ENCODE measurements around the gene EXOC6.

DNA sequence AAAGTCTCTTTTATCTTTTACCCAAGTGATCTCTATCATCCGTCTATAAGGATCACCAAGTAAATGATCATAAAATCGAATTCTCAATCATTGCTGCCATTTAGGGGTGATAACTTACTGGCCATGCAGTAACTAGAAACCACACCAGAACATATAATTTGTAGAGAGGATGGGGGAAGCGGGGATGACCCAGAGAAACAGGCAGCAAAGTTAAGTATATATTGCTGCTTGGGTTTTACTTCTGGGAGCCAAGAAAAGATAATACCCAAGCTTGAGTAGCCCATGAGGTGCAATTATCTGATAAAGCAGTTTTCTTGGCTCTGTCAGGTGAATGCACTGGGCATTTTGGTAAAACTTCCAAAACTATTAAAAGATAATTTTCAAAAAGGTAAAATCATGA, 18.9 kb downstream of the EXOC6 start:
- TF ChIP-seq, protein P1, sequence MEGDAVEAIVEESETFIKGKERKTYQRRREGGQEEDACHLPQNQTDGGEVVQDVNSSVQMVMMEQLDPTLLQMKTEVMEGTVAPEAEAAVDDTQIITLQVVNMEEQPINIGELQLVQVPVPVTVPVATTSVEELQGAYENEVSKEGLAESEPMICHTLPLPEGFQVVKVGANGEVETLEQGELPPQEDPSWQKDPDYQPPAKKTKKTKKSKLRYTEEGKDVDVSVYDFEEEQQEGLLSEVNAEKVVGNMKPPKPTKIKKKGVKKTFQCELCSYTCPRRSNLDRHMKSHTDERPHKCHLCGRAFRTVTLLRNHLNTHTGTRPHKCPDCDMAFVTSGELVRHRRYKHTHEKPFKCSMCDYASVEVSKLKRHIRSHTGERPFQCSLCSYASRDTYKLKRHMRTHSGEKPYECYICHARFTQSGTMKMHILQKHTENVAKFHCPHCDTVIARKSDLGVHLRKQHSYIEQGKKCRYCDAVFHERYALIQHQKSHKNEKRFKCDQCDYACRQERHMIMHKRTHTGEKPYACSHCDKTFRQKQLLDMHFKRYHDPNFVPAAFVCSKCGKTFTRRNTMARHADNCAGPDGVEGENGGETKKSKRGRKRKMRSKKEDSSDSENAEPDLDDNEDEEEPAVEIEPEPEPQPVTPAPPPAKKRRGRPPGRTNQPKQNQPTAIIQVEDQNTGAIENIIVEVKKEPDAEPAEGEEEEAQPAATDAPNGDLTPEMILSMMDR (IDR thresholded peaks at IDR 0.05): no peak
- TF ChIP-seq POLR2A (IDR thresholded peaks at IDR 0.05): no peak
